OCI-LY3 (cell line): ENCODE results near the gene NUDT21.
A peak's percentile ranks its signal among the peaks of the same experiment; 100 is the strongest.

Experiments used
- H2AFZ ChIP-seq: fragments of 200-600, 300-600 bp; shearing (Covaris generic); 2 replicates; pipeline ENCODE4 v1.6.0; 2014; ENCODE audit warnings: antibody characterized with exemption, low read depth, low read length
- H3K27ac ChIP-seq: fragments of 200-600, 300-600 bp; sonication (generic); 2 replicates; pipeline ENCODE4 v1.5.1; 2014; ENCODE audit warnings: mild to moderate bottlenecking, low read length, moderate library complexity, mixed read lengths
- H3K27me3 ChIP-seq: fragments of 200-600, 300-600 bp; sonication (generic); 2 replicates; pipeline ENCODE4 v1.6.1; 2014; ENCODE audit warnings: low read depth, low read length, mixed read lengths
- H3K36me3 ChIP-seq: fragments of 200-600, 300-600 bp; sonication (generic); replicated peaks from 2 replicates; pipeline ENCODE3; 2014; ENCODE audit warnings: low read depth, low read length, mixed read lengths
- H3K4me1 ChIP-seq: fragments of 300-600, 200-600 bp; sonication (generic); 2 replicates; pipeline ENCODE4 v1.6.1; 2014; ENCODE audit warnings: low read length, mixed read lengths
- H3K4me2 ChIP-seq: fragments of 200-600, 300-600 bp; sonication (generic); 2 replicates; pipeline ENCODE4 v1.6.1; 2014; ENCODE audit warnings: low read length, mixed read lengths
- H3K4me3 ChIP-seq: fragments of 300-600, 200-600 bp; sonication (generic); 2 replicates; pipeline ENCODE4 v1.5.1; 2014; ENCODE audit warnings: antibody characterized with exemption, mild to moderate bottlenecking, low read length, moderate library complexity
- H3K79me2 ChIP-seq: fragments of 300-600, 200-600 bp; shearing (Covaris generic); 2 replicates; pipeline ENCODE4 v1.6.1; 2014; ENCODE audit warnings: mild to moderate bottlenecking, low read length, mixed read lengths
- H3K9ac ChIP-seq: fragments of 300-600, 200-600 bp; shearing (Covaris generic); 2 replicates; pipeline ENCODE4 v1.6.0; 2014; ENCODE audit warnings: mild to moderate bottlenecking, low read length, moderate library complexity
- H3K9me3 ChIP-seq: fragments of 200-600, 300-600 bp; shearing (Covaris generic); 2 replicates; pipeline ENCODE4 v1.6.1; 2014; ENCODE audit warnings: low read length, mixed read lengths; ENCODE audit not compliant: insufficient read depth
- H4K20me1 ChIP-seq: fragments of 200-600, 300-600 bp; sonication (generic); 2 replicates; pipeline ENCODE4 v1.6.1; 2016; ENCODE audit warnings: low read length, mixed read lengths; ENCODE audit not compliant: insufficient read depth
- EZH2phosphoT487 ChIP-seq: fragments of 200-600 bp; shearing (Covaris generic); IDR thresholded peaks from 2 replicates; pipeline ENCODE4 v1.6.1; 2018; ENCODE audit warnings: antibody characterized with exemption, mixed run types, low read depth
- TF ChIP-seq, protein P1 (sequence below): fragments of 200-600, 300-600 bp; sonication (generic); IDR thresholded peaks from 2 replicates; pipeline ENCODE4 v1.5.1; 2014; ENCODE audit warnings: antibody characterized with exemption, low read length, low read depth

Gene NUDT21

DNA sequence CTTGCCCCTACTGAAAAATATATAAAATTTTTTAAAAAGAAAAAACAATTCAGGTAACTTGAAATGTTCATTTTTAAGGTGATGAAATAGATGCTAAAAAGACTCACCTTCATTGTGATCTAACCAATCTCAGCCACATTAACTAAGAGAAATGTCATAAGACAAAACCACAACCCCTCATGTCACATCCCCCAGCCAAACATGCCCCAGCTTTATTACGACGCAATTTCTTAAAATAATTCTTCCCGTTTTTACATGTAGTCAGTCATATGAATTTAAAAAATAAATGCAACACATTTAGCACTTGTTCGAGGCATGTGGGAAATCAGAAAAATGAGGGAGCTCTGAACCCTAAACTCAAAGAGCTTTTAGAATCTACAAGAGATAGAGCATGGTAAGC lies 35.3 kb downstream of the NUDT21 start:
- Histone ChIP-seq H4K20me1 (peaks cover 77% of the 10 kb centered on the region), H3K4me2 (peak overlapping the region; percentile 6; the same call in 1 of the 2 replicates), H3K9ac (no peak overlapping the region), H3K27ac (no peak overlapping the region), H3K27me3 (no peaks in the 10 kb centered on the region), H2AFZ (no peak overlapping the region), H3K4me1 (peaks cover 17% of the 10 kb centered on the region), H3K4me3 (no peak overlapping the region), H3K79me2 (peaks cover 96% of the 10 kb centered on the region), H3K36me3 (peaks cover 23% of the 10 kb centered on the region), H3K9me3 (no peaks in the 10 kb centered on the region)
- no peak for TF ChIP-seq EZH2phosphoT487
- TF ChIP-seq, protein P1, sequence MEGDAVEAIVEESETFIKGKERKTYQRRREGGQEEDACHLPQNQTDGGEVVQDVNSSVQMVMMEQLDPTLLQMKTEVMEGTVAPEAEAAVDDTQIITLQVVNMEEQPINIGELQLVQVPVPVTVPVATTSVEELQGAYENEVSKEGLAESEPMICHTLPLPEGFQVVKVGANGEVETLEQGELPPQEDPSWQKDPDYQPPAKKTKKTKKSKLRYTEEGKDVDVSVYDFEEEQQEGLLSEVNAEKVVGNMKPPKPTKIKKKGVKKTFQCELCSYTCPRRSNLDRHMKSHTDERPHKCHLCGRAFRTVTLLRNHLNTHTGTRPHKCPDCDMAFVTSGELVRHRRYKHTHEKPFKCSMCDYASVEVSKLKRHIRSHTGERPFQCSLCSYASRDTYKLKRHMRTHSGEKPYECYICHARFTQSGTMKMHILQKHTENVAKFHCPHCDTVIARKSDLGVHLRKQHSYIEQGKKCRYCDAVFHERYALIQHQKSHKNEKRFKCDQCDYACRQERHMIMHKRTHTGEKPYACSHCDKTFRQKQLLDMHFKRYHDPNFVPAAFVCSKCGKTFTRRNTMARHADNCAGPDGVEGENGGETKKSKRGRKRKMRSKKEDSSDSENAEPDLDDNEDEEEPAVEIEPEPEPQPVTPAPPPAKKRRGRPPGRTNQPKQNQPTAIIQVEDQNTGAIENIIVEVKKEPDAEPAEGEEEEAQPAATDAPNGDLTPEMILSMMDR: no peak

DNA sequence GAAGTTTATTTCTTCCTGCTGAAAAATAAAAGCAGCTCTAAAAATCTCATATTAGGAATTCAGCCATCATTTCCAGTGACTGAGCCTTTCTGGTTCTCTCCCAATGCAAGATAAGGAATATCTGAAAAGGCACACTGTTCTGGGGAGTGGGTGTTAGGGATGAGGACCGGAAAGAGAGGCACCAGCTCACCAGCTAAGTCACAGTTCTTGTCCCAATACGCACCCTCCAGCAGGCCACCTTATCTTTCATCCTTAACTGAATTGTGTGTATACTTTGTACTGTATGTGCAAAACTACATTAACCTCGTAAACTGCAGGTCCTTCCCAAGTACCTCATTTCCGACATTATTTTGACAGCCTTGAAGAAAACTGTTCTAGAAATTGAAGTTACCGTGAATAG lies 36.8 kb downstream of the NUDT21 start:
- no peak overlapping the region for H3K9ac ChIP-seq
- H3K27me3 ChIP-seq: no peaks in the 10 kb centered on the region
- peaks cover 25% of the 10 kb centered on the region for H3K36me3 ChIP-seq
- no peak for TF ChIP-seq EZH2phosphoT487
- TF ChIP-seq, protein P1: no peak
- no peak overlapping the region for H3K27ac ChIP-seq
- peaks cover 64% of the 10 kb centered on the region for H4K20me1 ChIP-seq
- peaks cover 5% of the 10 kb centered on the region for H3K4me1 ChIP-seq
- H3K79me2 ChIP-seq: peaks cover 81% of the 10 kb centered on the region
- no peak overlapping the region for H2AFZ ChIP-seq
- H3K4me2 ChIP-seq: no peak overlapping the region
- H3K9me3 ChIP-seq: no peaks in the 10 kb centered on the region
- H3K4me3 ChIP-seq: no peak overlapping the region

DNA sequence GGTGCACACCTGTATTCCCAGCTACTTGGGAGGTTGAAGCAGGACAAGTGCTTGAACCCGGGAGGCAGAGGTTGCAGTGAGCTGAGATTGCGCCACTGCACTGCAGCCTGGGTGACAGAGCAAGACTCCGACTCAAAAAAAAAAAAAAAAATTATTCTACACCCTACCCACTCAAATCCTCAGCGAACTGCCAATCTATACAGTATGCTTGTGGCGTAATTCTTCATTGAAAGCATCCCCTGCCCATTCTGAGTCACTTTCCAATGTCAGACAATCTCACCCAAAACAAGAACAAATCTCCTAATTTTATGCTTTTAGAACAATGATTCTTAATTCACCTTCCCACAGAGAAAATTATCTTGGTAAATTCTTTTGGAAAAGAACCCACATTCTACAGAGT lies 37.8 kb downstream of the NUDT21 start:
- no peaks in the 10 kb centered on the region for H3K27me3 ChIP-seq
- H4K20me1 ChIP-seq: peaks cover 65% of the 10 kb centered on the region
- no peak overlapping the region for H2AFZ ChIP-seq
- peaks cover 79% of the 10 kb centered on the region for H3K79me2 ChIP-seq
- TF ChIP-seq EZH2phosphoT487: no peak
- TF ChIP-seq, protein P1: no peak
- no peak overlapping the region for H3K4me3 ChIP-seq
- H3K9ac ChIP-seq: no peak overlapping the region
- no peaks in the 10 kb centered on the region for H3K9me3 ChIP-seq
- peaks cover 35% of the 10 kb centered on the region for H3K36me3 ChIP-seq
- H3K27ac ChIP-seq: no peak overlapping the region
- H3K4me1 ChIP-seq: peaks cover 5% of the 10 kb centered on the region
- no peak overlapping the region for H3K4me2 ChIP-seq

DNA sequence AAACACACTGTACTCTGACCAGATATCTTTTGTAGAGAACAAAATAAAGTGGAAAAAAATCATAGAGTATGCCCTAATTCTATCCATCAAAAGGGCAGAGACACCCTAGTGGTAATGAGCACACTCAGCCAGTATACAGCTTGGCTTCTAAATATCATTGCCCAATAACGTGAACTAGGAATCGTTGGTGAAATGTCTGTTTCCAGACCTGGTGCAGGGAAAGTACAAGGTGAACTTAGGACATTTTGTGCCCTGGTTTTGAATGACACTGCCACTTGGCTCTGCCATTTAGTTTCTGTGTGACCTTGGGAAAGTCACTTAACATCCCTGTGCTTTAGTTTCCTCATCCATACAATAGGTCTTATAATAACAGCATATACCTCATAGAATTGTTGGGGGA lies 39.5 kb downstream of the NUDT21 start:
- H3K4me2 ChIP-seq: no peak overlapping the region
- no peak overlapping the region for H3K9ac ChIP-seq
- H2AFZ ChIP-seq: no peak overlapping the region
- H3K4me1 ChIP-seq: peaks cover 5% of the 10 kb centered on the region
- peaks cover 56% of the 10 kb centered on the region for H4K20me1 ChIP-seq
- H3K79me2 ChIP-seq: peaks cover 65% of the 10 kb centered on the region
- H3K27me3 ChIP-seq: no peaks in the 10 kb centered on the region
- no peak overlapping the region for H3K4me3 ChIP-seq
- no peak for TF ChIP-seq EZH2phosphoT487
- TF ChIP-seq, protein P1: no peak
- H3K9me3 ChIP-seq: no peaks in the 10 kb centered on the region
- peaks cover 42% of the 10 kb centered on the region for H3K36me3 ChIP-seq
- no peak overlapping the region for H3K27ac ChIP-seq
